Testis (tissue), 2 donors: ENCODE measurements around the gene SYCP2.

ENCODE experiments used
- POLR2A ChIP-seq: fragments of 450-650 bp; IDR thresholded peaks from one replicate; pipeline ENCODE4 v1.6.1; 2017; ENCODE audit warnings: antibody characterized with exemption, mild to moderate bottlenecking, moderate library complexity
- TF ChIP-seq, protein P1 (sequence below), 3 experiments: fragments of 450-650 bp in 2 of 3; fragments of 200-600 bp in 1 of 3; sonication (generic) in 1 of 3; IDR thresholded peaks; one replicate each; pipeline ENCODE4 v1.5.1; 2016 to 2019; ENCODE audit warnings: antibody characterized with exemption in 3 of 3, mild to moderate bottlenecking in 2 of 3, moderate library complexity in 1 of 3

DNA sequence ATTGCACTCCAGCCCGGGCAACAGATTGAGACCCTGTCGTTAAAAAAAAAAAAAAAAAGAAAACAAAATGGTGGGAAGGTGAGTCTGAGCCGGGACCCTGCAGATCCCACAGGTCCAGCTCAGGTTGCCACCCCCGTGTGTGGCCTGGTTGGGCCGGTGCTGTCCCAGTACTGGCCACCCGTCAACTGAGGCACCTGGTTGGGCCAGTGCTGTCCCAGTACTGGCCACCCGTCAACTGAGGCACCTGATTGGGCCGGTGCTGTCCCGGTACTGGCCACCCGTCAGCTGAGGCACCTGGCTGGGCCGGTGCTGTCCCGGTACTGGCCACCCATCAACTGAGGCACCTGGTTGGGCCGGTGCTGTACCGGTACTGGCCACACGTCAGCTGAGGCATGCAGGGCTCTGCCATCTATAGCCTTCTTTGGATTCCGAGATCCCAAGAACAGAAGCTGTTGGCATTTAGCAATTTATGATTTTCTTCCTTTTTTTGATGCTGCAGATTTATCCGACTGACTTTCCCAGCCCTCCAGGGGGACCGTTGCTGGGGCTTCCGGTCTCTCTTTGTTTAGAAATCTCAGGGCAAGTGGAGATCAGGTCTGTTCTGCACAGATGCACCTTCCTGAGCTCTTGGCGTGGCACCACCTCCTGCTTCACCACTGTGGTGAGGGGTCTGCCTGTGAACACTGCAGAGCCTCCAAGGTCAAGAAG lies 113.8 kb downstream of the SYCP2 start:
- TF ChIP-seq, protein P1, sequence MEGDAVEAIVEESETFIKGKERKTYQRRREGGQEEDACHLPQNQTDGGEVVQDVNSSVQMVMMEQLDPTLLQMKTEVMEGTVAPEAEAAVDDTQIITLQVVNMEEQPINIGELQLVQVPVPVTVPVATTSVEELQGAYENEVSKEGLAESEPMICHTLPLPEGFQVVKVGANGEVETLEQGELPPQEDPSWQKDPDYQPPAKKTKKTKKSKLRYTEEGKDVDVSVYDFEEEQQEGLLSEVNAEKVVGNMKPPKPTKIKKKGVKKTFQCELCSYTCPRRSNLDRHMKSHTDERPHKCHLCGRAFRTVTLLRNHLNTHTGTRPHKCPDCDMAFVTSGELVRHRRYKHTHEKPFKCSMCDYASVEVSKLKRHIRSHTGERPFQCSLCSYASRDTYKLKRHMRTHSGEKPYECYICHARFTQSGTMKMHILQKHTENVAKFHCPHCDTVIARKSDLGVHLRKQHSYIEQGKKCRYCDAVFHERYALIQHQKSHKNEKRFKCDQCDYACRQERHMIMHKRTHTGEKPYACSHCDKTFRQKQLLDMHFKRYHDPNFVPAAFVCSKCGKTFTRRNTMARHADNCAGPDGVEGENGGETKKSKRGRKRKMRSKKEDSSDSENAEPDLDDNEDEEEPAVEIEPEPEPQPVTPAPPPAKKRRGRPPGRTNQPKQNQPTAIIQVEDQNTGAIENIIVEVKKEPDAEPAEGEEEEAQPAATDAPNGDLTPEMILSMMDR (IDR thresholded peaks at IDR 0.05), result no peak
- no peak for TF ChIP-seq POLR2A
